Activated T-cell treated with anti-CD3 and anti-CD28 coated beads, Interleukin-2, amount 50 U/mL, for 48 hours (primary cell): ENCODE measurements around the gene CDC42BPG.

Experiments
- DNase-seq, 2 experiments: peaks; one replicate each; pipeline ENCODE4 v3.0.0-alpha.2; 2020

CDC42BPG gene

GRCh38 chr11:64864473-64865285, 20.2 kb upstream of the CDC42BPG start:
- DNase-seq, result peak; percentile 83 to 85

- no peak for DNase-seq
Observed at GRCh38 chr11:64864135-64864472, 19.7 kb upstream of the CDC42BPG start.

- DNase-seq, result no peak
Observed at GRCh38 chr11:64863391-64864060, 19.1 kb upstream of the CDC42BPG start.

GRCh38 chr11:64862987-64863390, 18.5 kb upstream of the CDC42BPG start:
- DNase-seq, result peak in 1 of 2 experiments; percentile 48

GRCh38 chr11:64861227-64861975, 16.9 kb upstream of the CDC42BPG start:
- DNase-seq, result peak; percentile 56 to 64

- DNase-seq, result peak; percentile 77 to 83
Observed at GRCh38 chr11:64859542-64860414, 15.3 kb upstream of the CDC42BPG start.

GRCh38 chr11:64858467-64859263, 14.2 kb upstream of the CDC42BPG start:
- peak; percentile 77 to 79 for DNase-seq

- DNase-seq, result no peak
Observed at GRCh38 chr11:64857485-64857884, 13.0 kb upstream of the CDC42BPG start.

- DNase-seq, result peak; percentile 85 to 86
Observed at GRCh38 chr11:64856382-64857227, 12.2 kb upstream of the CDC42BPG start.

- peak in 1 of 2 experiments; percentile 42 for DNase-seq
Observed at GRCh38 chr11:64855596-64856304, 11.3 kb upstream of the CDC42BPG start.

- DNase-seq, result peak; percentile 70 to 74
Observed at GRCh38 chr11:64854534-64855502, 10.4 kb upstream of the CDC42BPG start.

GRCh38 chr11:64854157-64854533, 9.7 kb upstream of the CDC42BPG start:
- no peak for DNase-seq

- DNase-seq, result peak in 1 of 2 experiments; percentile 39
Observed at GRCh38 chr11:64853709-64854108, 9.3 kb upstream of the CDC42BPG start.

GRCh38 chr11:64852804-64853509, 8.5 kb upstream of the CDC42BPG start:
- DNase-seq, result no peak

GRCh38 chr11:64851831-64852351, 7.4 kb upstream of the CDC42BPG start:
- peak in 1 of 2 experiments; percentile 49 for DNase-seq

GRCh38 chr11:64850979-64851567, 6.6 kb upstream of the CDC42BPG start:
- peak; percentile 70 to 74 for DNase-seq

GRCh38 chr11:64849598-64850356, 5.3 kb upstream of the CDC42BPG start:
- DNase-seq, result no peak
